Measurements from ENCODE around the gene PMM2. TPM values are rescaled to one million over a fixed set of nuclear protein-coding genes. Genes with fewer than 3 reads are reported as not detected.

Gene PMM2
- total and polyA plus RNA-seq, 9 of the 15 experiments (the other 6 are each of a cell fraction or from before 2014, with no cell fraction given), result 5.6 to 42.7 (median 25.9) TPM

GRCh38 chr16:8869212-8869987 is 71.8 kb downstream of the PMM2 start (continued):
- TF ChIP-seq MTA2 (IDR thresholded peaks at IDR 0.05; ENCODE audit: low read depth), result 0 out of 2 replicates have a peak, but pooled peaks have one; percentile 18
- TF ChIP-seq PTBP1 (IDR thresholded peaks at IDR 0.05; ENCODE audit: low read depth, low read length), result no peak
- 0 out of 2 replicates have a peak, but pooled peaks have one; percentile 32 for TF ChIP-seq NFRKB (IDR thresholded peaks at IDR 0.05; ENCODE audit: low read depth)
- TF ChIP-seq ZKSCAN1 (IDR thresholded peaks at IDR 0.05; ENCODE audit: low read depth, low read length), result no peak
- no peak for TF ChIP-seq ETV6 (IDR thresholded peaks at IDR 0.05; ENCODE audit: borderline replicate concordance in 1 of 2, low read depth in 2 of 2, low read length in 1 of 2)
- no peak for TF ChIP-seq ETV6 (CRISPR knock-in tag; IDR thresholded peaks at IDR 0.05; ENCODE audit: borderline replicate concordance)
- TF ChIP-seq, protein P1, sequence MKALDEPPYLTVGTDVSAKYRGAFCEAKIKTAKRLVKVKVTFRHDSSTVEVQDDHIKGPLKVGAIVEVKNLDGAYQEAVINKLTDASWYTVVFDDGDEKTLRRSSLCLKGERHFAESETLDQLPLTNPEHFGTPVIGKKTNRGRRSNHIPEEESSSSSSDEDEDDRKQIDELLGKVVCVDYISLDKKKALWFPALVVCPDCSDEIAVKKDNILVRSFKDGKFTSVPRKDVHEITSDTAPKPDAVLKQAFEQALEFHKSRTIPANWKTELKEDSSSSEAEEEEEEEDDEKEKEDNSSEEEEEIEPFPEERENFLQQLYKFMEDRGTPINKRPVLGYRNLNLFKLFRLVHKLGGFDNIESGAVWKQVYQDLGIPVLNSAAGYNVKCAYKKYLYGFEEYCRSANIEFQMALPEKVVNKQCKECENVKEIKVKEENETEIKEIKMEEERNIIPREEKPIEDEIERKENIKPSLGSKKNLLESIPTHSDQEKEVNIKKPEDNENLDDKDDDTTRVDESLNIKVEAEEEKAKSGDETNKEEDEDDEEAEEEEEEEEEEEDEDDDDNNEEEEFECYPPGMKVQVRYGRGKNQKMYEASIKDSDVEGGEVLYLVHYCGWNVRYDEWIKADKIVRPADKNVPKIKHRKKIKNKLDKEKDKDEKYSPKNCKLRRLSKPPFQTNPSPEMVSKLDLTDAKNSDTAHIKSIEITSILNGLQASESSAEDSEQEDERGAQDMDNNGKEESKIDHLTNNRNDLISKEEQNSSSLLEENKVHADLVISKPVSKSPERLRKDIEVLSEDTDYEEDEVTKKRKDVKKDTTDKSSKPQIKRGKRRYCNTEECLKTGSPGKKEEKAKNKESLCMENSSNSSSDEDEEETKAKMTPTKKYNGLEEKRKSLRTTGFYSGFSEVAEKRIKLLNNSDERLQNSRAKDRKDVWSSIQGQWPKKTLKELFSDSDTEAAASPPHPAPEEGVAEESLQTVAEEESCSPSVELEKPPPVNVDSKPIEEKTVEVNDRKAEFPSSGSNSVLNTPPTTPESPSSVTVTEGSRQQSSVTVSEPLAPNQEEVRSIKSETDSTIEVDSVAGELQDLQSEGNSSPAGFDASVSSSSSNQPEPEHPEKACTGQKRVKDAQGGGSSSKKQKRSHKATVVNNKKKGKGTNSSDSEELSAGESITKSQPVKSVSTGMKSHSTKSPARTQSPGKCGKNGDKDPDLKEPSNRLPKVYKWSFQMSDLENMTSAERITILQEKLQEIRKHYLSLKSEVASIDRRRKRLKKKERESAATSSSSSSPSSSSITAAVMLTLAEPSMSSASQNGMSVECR (CRISPR knock-in tag; IDR thresholded peaks at IDR 0.05), result no peak
- TF ChIP-seq, protein P2, sequence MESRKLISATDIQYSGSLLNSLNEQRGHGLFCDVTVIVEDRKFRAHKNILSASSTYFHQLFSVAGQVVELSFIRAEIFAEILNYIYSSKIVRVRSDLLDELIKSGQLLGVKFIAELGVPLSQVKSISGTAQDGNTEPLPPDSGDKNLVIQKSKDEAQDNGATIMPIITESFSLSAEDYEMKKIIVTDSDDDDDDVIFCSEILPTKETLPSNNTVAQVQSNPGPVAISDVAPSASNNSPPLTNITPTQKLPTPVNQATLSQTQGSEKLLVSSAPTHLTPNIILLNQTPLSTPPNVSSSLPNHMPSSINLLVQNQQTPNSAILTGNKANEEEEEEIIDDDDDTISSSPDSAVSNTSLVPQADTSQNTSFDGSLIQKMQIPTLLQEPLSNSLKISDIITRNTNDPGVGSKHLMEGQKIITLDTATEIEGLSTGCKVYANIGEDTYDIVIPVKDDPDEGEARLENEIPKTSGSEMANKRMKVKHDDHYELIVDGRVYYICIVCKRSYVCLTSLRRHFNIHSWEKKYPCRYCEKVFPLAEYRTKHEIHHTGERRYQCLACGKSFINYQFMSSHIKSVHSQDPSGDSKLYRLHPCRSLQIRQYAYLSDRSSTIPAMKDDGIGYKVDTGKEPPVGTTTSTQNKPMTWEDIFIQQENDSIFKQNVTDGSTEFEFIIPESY (CRISPR knock-in tag; IDR thresholded peaks at IDR 0.05), result peak; percentile 90
- TF ChIP-seq HDGF (IDR thresholded peaks at IDR 0.05), result no peak
- peak; percentile 35; the same call in 1 of the 2 replicates for TF ChIP-seq SMARCA5 (IDR thresholded peaks at IDR 0.05)
- no peak for TF ChIP-seq TAF1 (IDR thresholded peaks at IDR 0.05; ENCODE audit: control insufficient read depth, extremely low read depth, insufficient read depth, low read length, severe bottlenecking)
- TF ChIP-seq SMARCB1 (IDR thresholded peaks at IDR 0.05; ENCODE audit: insufficient read length, low read depth), result no peak
- TF ChIP-seq HLTF (IDR thresholded peaks at IDR 0.05), result 0 out of 2 replicates have a peak, but pooled peaks have one; percentile 64
- TF ChIP-seq SREBF2 (CRISPR knock-in tag; IDR thresholded peaks at IDR 0.05), result no peak
- no peak for TF ChIP-seq GATA2 (CRISPR knock-in tag; IDR thresholded peaks at IDR 0.05)
- no peak for TF ChIP-seq TAF15 (IDR thresholded peaks at IDR 0.05; ENCODE audit: low read depth, low read length)
- TF ChIP-seq MCM7 (IDR thresholded peaks at IDR 0.05), result no peak
- TF ChIP-seq KAT2B (IDR thresholded peaks at IDR 0.05; ENCODE audit: low read depth, low read length), result no peak
- TF ChIP-seq RBM34 (IDR thresholded peaks at IDR 0.05; ENCODE audit: borderline replicate concordance, insufficient read depth, low read length), result no peak
- TF ChIP-seq ZBTB17 (CRISPR knock-in tag; IDR thresholded peaks at IDR 0.05), result no peak
- peak; percentile 54 for TF ChIP-seq RBM39 (optimal IDR thresholded peaks at IDR 0.05; ENCODE audit: low read depth, low read length)
- TF ChIP-seq SMARCC2 (IDR thresholded peaks at IDR 0.05; ENCODE audit: low read depth), result no peak
- TF ChIP-seq ZNF780A (CRISPR knock-in tag; IDR thresholded peaks at IDR 0.05), result no peak
- TF ChIP-seq GABPB2 (CRISPR knock-in tag; conservative IDR thresholded peaks at IDR 0.05), result no peak

Data from K562 (cell line).